HG03095 (cell line): Measurements from ENCODE around the gene CDC25B.
"Not testable (repeated sequence)": the region's sequence is repeated elsewhere in the genome, so short reads cannot be mapped to it uniquely, and the experiment has no call there.

Source experiments
- ATAC-seq: cut with Tn5 transposase; IDR thresholded peaks from one replicate; pipeline ENCODE4 v1.9.1; 2021; ENCODE audit warnings: moderate library complexity; ENCODE audit not compliant: unreplicated experiment

Gene CDC25B

GRCh38 chr20:3784216-3784853 lies 11.8 kb upstream of the CDC25B start:
- ATAC-seq, result no peak

GRCh38 chr20:3784863-3785239 lies 11.3 kb upstream of the CDC25B start:
- no peak for ATAC-seq

GRCh38 chr20:3785240-3786125 lies 10.6 kb upstream of the CDC25B start:
- no peak for ATAC-seq

GRCh38 chr20:3786126-3786484 lies 10.0 kb upstream of the CDC25B start:
- no peak for ATAC-seq

GRCh38 chr20:3786665-3787323 lies 9.3 kb upstream of the CDC25B start, which contains the start of gene CENPB:
TSS of gene CENPB (minus strand) at chr20:3786740. CDS start at chr20:3786483, 257 bp downstream.
- peak; percentile 68 for ATAC-seq

- ATAC-seq, result no peak
These were observed 8.6 kb upstream of the CDC25B start for GRCh38 chr20:3787324-3788014.

GRCh38 chr20:3788685-3789155 lies 7.4 kb upstream of the CDC25B start:
- ATAC-seq, result no peak

GRCh38 chr20:3789201-3789600 lies 6.9 kb upstream of the CDC25B start:
- ATAC-seq, result not testable (repeated sequence)

GRCh38 chr20:3794168-3794567 lies 1.9 kb upstream of the CDC25B start:
- ATAC-seq, result not testable (repeated sequence)

- no peak for ATAC-seq
These were observed 1.2 kb upstream of the CDC25B start for GRCh38 chr20:3794701-3795420.

GRCh38 chr20:3796477-3797225 lies 541 bp downstream of the CDC25B start:
- no peak for ATAC-seq

- no peak for ATAC-seq
These were observed 1.1 kb downstream of the CDC25B start for GRCh38 chr20:3797226-3797545.

- ATAC-seq, result no peak
These were observed 1.7 kb downstream of the CDC25B start for GRCh38 chr20:3797592-3798372.

GRCh38 chr20:3798373-3798768 lies 2.3 kb downstream of the CDC25B start:
- no peak for ATAC-seq

- ATAC-seq, result no peak
These were observed 2.8 kb downstream of the CDC25B start for GRCh38 chr20:3798908-3799248.

- no peak for ATAC-seq
These were observed 4.3 kb downstream of the CDC25B start for GRCh38 chr20:3800256-3800877.

- no peak for ATAC-seq
These were observed 4.8 kb downstream of the CDC25B start for GRCh38 chr20:3800878-3801260.

GRCh38 chr20:3801299-3801698 lies 5.2 kb downstream of the CDC25B start:
- ATAC-seq, result no peak

- ATAC-seq, result no peak
These were observed 5.7 kb downstream of the CDC25B start for GRCh38 chr20:3801846-3802245.
